Ovary (tissue), 9 donors: ENCODE data around the gene NAA15. TPM values are rescaled to one million over a fixed set of nuclear protein-coding genes. Genes with fewer than 3 reads are reported as not detected.
"Not testable (repeated sequence)": the region's sequence is repeated elsewhere in the genome, so short reads cannot be mapped to it uniquely, and the experiment has no call there.

Experiments used
- DNase-seq, 5 donors: peaks; one replicate each; pipeline ENCODE4 v3.0.0-alpha.2; 2019 to 2020
- H3K27ac ChIP-seq, 2 donors: fragments of 200-600 bp; one replicate each; pipeline versions ENCODE4 v1.5.1 to v1.8.0; 2019 to 2022
- H3K27me3 ChIP-seq: fragments of 200-600 bp; one replicate; pipeline ENCODE4 v1.8.0; 2022
- H3K36me3 ChIP-seq: fragments of 200-600 bp; sonication (generic); one replicate; pipeline ENCODE4 v1.5.1; 2019
- H3K4me1 ChIP-seq: one replicate; pipeline ENCODE4 v1.8.1; 2013; ENCODE audit warnings: mild to moderate bottlenecking, moderate library complexity; ENCODE audit not compliant: insufficient read depth
- H3K4me3 ChIP-seq: fragments of 200-600 bp; sonication (generic); one replicate; pipeline ENCODE4 v1.5.1; 2017
- H3K9me3 ChIP-seq, 2 donors: fragments of 200-600 bp in 1 of 2; sonication (generic) in 1 of 2; one replicate each; pipeline versions ENCODE4 v1.5.1 to v1.8.1; 2013 to 2019; ENCODE audit warnings: mild to moderate bottlenecking in 1 of 2, moderate library complexity in 1 of 2
- CTCF ChIP-seq, 3 donors: fragments of 450-650 bp in 2 of 3; fragments of 200-600 bp in 1 of 3; IDR thresholded peaks; one replicate each; pipeline versions ENCODE4 v1.5.1 to v1.8.0; 2016 to 2022; ENCODE audit warnings: antibody characterized with exemption in 3 of 3, mild to moderate bottlenecking in 1 of 3
- EP300 ChIP-seq: sonication (generic); formaldehyde crosslinking; IDR thresholded peaks from one replicate; pipeline ENCODE4 v1.6.1; 2017; ENCODE audit warnings: antibody characterized with exemption
- POLR2A ChIP-seq: fragments of 450-650 bp; IDR thresholded peaks from one replicate; pipeline ENCODE4 v1.6.1; 2017; ENCODE audit warnings: antibody characterized with exemption, mild to moderate bottlenecking, moderate library complexity
- WGBS, 3 donors: extraction: QIAGEN DNeasy Blood & Tissue Kit in 1 of 3; methylation state at CpG; one replicate each; pipeline versions ENCODE4 v1.1.5 to v1.1.7; 2013 to 2017; 5-methylcytosine and 5-hydroxymethylcytosine counted together
- intact Hi-C, 4 donors: fragments of 100-400 bp; cut with DNase I; formaldehyde crosslinking; loops; one replicate each; pipeline versions ENCODE4 v1.11.0 to v1.15.1; 2022 to 2023
- polyA plus RNA-seq, 2 donors: library from polyadenylated mRNA; stranded (reverse); fragments of 200-250 nt in 1 of 2; fragments of 350-450 nt in 1 of 2; fragmentation: Illumina TruSeq in 1 of 2; extraction: RNeasy Lipid Tissue Mini Kit (QIAGEN cat#74804) in 1 of 2; gene quantifications; one replicate each; pipeline ENCODE4 v1.2.3, GENCODE V29; 2013 to 2014
- total RNA-seq, 7 donors: library from RNA; depleted of rRNA in 2 of 7; stranded (reverse); fragments of >200 nt in 2 of 7; fragmentation: NEBNext Ultra II Directional in 3 of 7; extraction: Animal tissue kit (Norgen Biotek cat#: 25700) in 3 of 7; gene quantifications; one replicate each; pipeline versions ENCODE4 v1.1.0 to v1.2.4, GENCODE V29; 2016 to 2023
- donor health status: DM: no; HTN: no; CAD: no; lungs with moderate emphysema.
- donor health status: DM: no; HTN: no; CAD: no.
- donor health status: Bipolar disorder and iron deficiency.
- donor health status: DM: yes; HTN: yes; CAD: no.
- donor health status: DM: no; HTN: no; CAD: no.
- donor health status: DM: yes; HTN: yes; CAD: no.

The NAA15 gene
- total and polyA plus RNA-seq, 9 donors = 7.1 to 50.8 (median 35.2) TPM

GRCh38 chr4:139436122-139436521 is 134.8 kb downstream of the NAA15 start:
- 58 to 72% (median 60%) methylated on average over 22 to 23 of the region's 23 CpGs for WGBS, 3 donors
- Histone ChIP-seq H3K27me3 (no peaks in the 10 kb centered on the region), H3K4me1 (peaks cover 2% of the 10 kb centered on the region), H3K4me3 (no peak overlapping the region), H3K36me3 (no peaks in the 10 kb centered on the region), H3K27ac (peak overlapping the region in 1 of 2 donors; percentile 26), H3K9me3 (no peaks in the 10 kb centered on the region)
- peak in 3 of 5 donors; percentile 29 to 37 (median 35) for DNase-seq
- no peak for TF ChIP-seq CTCF (IDR thresholded peaks at IDR 0.05)
- TF ChIP-seq POLR2A = no peak
- TF ChIP-seq EP300 = no peak
- intact Hi-C loops = no loop called here

GRCh38 chr4:139438141-139438540 is 136.8 kb downstream of the NAA15 start:
- Histone ChIP-seq H3K4me1 (peaks cover 2% of the 10 kb centered on the region), H3K36me3 (no peaks in the 10 kb centered on the region), H3K27ac (no peak overlapping the region), H3K27me3 (no peaks in the 10 kb centered on the region), H3K4me3 (no peak overlapping the region), H3K9me3 (no peaks in the 10 kb centered on the region)
- intact Hi-C loops = no loop called here
- WGBS, 3 donors = 76 to 88% (median 80%) methylated on average over 2 of the region's 2 CpGs
- DNase-seq = no peak
- TF ChIP-seq POLR2A = no peak
- no peak for TF ChIP-seq CTCF (IDR thresholded peaks at IDR 0.05)
- TF ChIP-seq EP300 = no peak

GRCh38 chr4:139441029-139441428 is 139.7 kb downstream of the NAA15 start:
- intact Hi-C loops = no loop called here
- WGBS, 3 donors = 95 to 97% (median 95%) methylated on average over 4 of the region's 4 CpGs
- no peak overlapping the region for H3K27ac ChIP-seq

GRCh38 chr4:139443661-139444060 is 142.4 kb downstream of the NAA15 start:
- H3K27me3 ChIP-seq = no peaks in the 10 kb centered on the region
- intact Hi-C loops = no loop called here

More at GRCh38 chr4:139441029-139441428, 139.7 kb downstream of the NAA15 start:
- Histone ChIP-seq H3K27me3 (no peaks in the 10 kb centered on the region), H3K36me3 (no peaks in the 10 kb centered on the region), H3K4me3 (no peak overlapping the region), H3K4me1 (peaks cover 1% of the 10 kb centered on the region), H3K9me3 (no peaks in the 10 kb centered on the region)
- TF ChIP-seq POLR2A = no peak
- TF ChIP-seq CTCF (IDR thresholded peaks at IDR 0.05) = no peak
- TF ChIP-seq EP300 = no peak
- DNase-seq = no peak

GRCh38 chr4:139444881-139445280 is 143.6 kb downstream of the NAA15 start:
- not testable (repeated sequence) for DNase-seq

More at GRCh38 chr4:139443661-139444060, 142.4 kb downstream of the NAA15 start:
- Histone ChIP-seq H3K4me3 (no peak overlapping the region), H3K36me3 (no peaks in the 10 kb centered on the region), H3K9me3 (no peaks in the 10 kb centered on the region), H3K4me1 (no peaks in the 10 kb centered on the region), H3K27ac (no peak overlapping the region)
- TF ChIP-seq CTCF (IDR thresholded peaks at IDR 0.05) (no peak), EP300 (no peak), POLR2A (no peak)
- WGBS, 3 donors = 91 to 92% (median 91%) methylated on average over 7 of the region's 7 CpGs
- DNase-seq = no peak

GRCh38 chr4:139447078-139447477 is 145.8 kb downstream of the NAA15 start:
- H3K27ac ChIP-seq, DNase-seq, H3K4me1 ChIP-seq, H3K36me3 ChIP-seq, H3K4me3 ChIP-seq, H3K9me3 ChIP-seq, intact Hi-C loops, H3K27me3 ChIP-seq: not testable (repeated sequence)
- 90 to 96% (median 96%) methylated on average over 4 of the region's 4 CpGs for WGBS, 3 donors

More at GRCh38 chr4:139444881-139445280, 143.6 kb downstream of the NAA15 start:
- 63 to 93% (median 65%) methylated on average over 3 of the region's 3 CpGs for WGBS, 3 donors
- H3K27me3 ChIP-seq, H3K36me3 ChIP-seq, H3K27ac ChIP-seq, H3K9me3 ChIP-seq, intact Hi-C loops, H3K4me3 ChIP-seq, H3K4me1 ChIP-seq: not testable (repeated sequence)
